HG03039 (cell line): ENCODE results near the gene ABCB11.
"Not testable (repeated sequence)": the region's sequence is repeated elsewhere in the genome, so short reads cannot be mapped to it uniquely, and the experiment has no call there.

Source experiments
- ATAC-seq: cut with Tn5 transposase; IDR thresholded peaks from one replicate; pipeline ENCODE4 v1.9.1; 2021; ENCODE audit warnings: mild to moderate bottlenecking, moderate library complexity; ENCODE audit not compliant: unreplicated experiment

The ABCB11 gene

DNA sequence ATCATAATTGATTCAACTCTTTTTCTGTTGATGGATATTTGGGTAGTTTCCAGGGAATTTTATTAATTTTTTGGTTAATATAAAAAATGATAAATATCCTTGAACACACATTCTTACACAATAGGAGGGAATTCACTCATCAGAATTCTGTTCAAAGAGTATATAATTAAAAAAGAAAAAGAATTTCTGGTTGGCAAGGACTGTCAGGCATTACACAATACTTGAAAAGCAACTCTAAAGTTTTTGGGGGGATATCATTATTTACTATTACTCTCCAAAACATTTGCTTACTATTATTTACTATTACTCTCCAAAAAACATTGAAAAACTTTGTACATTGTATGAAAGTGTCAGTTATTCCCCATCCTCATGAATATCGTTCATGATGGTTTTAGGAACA lies 92.1 kb downstream of the ABCB11 start:
- ATAC-seq, result no peak

DNA sequence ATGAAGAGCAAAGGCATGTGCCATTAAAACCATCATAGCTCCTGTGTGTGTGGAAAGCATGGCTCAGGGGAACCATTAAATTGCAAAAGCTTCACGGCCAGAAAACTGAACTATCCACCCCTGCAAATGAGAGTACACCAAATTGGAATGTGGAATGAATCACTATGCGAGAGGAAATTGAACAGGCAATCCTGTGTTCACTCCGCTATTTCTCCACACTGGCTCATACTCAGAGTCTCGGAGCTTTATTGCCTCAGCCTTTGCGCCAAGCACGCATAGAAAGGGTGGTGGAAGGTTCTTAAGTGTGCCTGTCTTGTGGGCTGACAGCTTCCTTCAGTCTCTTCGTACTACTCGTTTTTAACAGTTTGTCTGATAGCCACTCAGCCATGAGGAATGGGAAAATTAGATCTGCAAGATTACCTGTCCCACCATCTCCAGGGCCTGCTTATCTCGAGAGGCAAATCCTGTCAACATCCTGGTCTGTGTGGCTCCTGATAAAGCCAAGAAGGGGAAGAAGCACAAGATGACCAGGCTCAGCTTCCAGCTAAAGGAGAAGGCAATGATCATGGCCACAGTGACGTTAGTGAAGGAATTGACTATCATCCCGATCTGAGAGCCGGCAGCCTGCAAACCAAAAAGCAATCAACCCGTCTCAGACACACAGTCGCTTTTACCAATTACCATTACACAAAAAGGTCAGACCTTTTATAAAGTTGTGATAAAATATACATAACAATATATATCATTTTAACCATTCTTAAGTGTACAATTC lies 95.1 kb downstream of the ABCB11 start:
- ATAC-seq, result no peak

DNA sequence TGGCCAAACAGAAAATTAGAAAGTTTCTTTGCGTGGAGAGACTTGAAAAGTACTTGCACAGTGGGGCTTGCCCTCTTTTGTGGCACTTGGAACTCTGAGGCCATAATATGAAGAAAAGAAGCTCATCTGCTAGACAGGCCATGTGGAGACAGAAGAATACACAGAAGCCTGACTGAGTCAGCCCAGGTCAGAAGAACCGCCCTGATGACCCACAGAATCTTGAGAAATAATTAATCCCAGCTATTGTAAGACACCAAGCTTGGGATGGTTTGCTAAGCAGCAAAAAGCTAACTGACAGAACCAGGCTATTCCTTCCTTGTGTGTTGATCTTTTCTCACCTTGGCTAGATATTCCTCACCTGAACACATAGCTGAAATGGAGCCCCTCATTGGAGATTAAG lies 96.3 kb downstream of the ABCB11 start:
- ATAC-seq, result no peak

DNA sequence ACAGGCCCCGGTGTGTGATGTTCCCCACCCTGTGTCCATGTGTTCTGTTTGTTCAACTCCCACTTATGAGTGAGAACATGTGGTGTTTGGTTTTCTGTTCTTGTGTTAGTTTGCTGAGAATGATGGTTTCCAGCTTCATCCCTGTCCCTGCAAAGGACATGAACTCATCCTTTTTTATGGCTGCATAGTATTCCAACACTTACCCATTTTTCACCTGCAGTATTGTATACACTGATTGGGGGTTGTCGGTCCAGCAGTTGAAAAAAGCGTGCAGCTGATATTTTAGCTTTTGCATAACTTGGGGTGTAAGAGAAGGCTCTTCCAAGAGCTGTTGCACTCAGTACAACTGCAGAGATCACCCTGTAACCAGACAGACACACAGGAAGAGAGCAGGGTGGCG lies 99.0 kb downstream of the ABCB11 start:
- ATAC-seq, result not testable (repeated sequence)

DNA sequence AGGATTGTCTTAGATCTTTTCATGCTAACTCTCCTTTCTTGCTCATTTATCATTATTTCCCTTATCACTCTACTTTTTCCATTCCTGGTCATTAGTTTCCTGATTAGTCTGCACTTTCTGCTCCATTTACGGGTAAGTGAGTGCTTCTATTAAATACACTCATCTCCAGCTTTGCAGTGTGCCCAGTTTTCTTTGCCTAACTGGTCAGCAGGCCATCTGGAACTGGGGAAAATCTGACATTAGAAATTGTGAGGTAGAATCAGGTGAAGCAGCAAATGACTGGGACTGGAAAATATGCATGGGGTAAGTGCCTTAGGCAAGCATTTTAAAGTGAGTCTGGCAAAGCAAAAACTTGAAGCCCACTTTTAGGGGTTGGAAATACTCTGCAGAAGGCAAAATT lies 100.9 kb downstream of the ABCB11 start:
- no peak for ATAC-seq

DNA sequence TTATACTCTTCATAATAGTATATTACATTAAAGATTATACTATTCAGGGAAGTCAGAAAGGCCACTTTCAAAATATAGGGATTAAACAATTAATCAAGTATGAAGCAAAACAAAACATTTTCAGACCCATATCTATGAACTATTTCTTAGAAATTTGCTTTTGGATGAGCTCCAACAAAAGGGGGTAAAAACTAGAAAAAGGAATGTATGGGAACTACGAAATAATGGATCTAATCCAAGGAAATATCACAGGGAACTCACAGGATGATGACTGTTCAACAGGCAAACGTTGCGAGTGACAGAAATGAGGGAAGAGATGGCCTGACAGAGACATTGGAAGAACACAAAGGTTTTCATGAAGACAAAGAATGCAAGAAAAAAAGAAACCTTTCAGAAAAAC lies 102.1 kb downstream of the ABCB11 start:
- no peak for ATAC-seq

DNA sequence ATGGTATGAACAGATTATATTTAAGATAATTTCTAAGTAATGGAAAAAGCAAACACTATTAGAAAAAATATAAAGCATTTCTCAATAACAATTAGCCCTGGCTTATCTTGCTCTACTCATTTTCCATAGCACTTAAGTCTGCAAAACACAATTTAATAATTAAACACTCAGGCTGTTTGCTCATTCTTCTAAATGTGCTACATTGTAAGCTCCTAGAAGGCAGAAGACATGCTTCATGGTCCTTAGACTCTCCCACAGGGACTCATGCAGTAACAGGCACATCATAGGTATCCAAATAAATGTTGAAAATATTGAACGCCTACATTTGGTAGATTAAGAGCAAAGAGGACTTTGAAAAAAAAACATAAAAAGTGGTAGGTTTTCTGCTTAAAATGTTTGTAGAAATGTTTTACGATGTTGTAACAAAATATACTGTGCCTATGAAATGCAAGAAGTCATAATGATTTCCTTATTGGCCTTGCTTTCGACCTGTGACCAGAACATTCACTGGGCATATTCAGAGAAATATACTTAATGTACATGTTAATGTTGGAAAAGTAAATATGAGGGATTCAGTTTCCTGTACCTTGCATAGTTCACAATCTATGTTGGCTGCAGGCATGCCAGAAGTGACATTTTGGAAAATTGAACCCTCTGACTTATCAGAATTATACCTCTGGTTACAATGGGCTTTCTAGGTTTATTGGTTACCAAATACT lies 102.9 kb downstream of the ABCB11 start:
- ATAC-seq, result no peak

DNA sequence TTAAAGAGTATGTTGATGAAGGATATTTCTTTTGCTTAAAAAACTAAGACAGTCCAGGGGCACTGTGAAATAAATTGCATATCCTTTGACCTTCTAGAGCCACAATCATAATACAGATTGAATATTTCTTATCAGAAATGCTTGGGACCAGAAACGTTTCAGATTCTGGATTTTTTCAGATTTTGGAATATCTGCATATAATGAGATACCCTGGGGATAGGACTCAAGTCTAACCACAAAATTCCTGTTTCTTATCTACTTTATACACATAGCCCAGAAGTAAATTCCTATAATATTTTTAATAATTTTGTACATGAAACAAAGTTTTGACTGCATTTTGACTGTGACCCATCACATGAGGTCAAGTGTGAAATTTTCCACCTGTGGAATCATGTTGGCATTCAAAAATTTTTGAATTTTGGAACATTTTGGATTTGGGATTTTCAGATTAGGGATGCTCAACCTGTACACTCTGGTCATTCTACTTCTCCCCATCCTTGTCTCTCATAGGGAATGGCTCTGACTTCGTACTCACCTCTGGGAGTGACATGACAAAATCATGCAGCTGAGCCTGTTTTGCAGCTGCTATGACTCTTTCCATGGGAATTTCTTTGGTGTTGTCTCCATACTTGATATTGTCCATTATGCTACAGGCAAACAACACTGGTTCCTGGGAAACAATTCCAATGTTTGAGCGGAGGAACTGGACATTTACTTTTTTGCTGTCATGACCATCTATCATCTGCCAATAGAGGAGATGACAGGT lies 104.3 kb downstream of the ABCB11 start:
- no peak for ATAC-seq

DNA sequence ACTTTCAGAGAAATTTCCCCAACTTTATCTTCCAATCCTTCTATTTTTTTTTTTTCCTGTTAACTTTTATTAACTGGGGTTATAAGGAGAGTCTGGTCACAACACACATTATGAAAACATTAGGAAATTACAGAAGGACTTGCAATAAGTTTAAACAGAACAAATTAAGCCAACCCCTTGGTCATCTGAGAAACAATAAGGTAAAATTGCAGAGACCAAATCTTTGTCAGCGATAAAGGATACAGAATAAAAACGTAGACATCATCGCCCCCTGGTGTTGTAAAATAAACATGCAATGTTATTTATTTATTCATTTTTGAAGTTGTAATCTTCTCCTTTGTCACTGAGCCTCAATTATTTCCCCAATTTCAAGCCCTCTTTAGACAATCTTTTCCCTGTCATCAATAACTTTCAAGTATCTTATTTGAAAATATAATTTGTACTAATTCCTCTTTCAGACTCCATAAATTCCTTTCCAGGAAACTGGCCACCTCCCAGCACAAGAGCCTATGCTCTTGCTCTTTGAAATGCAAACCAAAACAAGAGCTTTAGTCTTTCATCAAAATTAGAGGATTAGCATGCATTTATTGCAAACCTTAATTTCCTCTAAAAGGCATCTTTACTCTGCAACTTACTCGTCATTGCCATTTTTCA lies 110.5 kb downstream of the ABCB11 start:
- ATAC-seq, result no peak

DNA sequence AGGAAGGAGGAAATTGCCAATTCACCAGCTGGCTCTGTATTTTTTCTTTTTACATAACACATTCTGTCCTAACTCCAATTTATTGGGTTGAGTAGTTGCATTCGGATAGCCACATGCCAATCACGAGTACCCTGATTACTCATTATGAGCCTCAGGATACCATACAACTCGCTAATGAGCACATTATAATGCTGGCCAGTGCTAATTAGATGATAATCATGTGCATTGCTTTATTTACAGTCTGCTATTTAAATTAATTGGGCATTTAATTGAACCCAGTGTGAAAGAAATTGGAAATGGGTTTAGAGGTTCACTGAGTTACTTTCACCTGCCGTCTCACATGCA lies 114.8 kb downstream of the ABCB11 start:
- ATAC-seq, result no peak

DNA sequence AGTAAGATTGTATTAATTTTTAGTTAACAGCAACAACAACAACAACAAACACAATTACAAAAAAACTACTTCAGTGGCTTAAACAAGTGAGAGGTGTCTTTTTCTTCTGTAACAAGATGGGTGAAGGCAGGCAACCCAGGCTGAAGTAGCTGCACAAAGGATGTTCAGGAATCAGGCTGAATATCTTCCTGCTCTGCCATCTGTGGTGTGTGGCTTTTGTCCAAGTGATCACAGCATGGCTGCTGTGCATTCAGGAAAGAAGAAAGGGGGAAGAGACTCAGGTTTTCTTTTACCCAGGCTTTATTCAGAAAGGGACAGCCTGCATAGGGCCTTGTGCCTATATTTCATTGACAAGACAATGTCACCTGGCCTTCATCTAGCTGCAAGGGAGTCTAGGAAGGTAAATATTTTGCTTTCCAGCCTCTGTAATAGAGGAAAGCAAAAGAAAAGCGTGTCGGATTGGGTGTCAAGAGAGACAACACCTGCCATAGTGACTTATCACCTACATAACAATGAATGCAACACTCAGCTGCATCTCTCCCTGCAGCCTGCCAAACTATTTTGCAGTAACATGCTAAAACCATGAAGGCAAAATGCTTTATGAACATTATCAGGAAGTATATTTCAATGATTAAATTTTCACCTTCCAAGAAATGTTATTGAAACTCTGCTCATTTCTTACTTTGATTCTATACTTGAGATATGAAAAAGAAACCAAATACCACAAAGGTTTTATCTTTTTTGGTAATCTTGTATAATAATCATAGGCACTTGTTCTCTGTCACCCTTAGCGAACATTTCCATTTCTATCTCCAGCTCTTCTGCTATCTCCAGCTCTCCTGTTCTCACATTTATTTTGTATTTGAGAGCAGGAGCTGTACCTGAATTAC lies 115.4 kb downstream of the ABCB11 start:
- ATAC-seq, result no peak

DNA sequence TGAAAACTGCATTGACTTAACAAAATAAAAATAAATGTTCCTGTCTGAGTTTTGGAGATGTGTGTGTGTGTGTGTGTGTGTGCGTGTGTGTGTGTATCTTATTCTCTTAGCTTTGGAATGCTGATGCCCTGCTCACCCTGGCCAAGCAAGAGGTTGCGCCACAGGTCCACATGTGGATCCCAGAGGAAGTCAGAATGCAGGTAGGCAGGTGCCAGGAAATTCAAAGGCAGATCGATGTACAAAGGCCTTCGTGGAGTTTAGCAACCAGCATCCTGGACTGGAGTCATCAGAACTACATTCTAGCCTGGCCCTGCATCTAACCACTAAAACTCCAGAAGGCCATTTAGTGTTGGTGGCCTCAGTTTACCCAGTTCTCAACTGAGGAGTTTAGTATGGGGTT lies 117.6 kb downstream of the ABCB11 start:
- ATAC-seq, result no peak

DNA sequence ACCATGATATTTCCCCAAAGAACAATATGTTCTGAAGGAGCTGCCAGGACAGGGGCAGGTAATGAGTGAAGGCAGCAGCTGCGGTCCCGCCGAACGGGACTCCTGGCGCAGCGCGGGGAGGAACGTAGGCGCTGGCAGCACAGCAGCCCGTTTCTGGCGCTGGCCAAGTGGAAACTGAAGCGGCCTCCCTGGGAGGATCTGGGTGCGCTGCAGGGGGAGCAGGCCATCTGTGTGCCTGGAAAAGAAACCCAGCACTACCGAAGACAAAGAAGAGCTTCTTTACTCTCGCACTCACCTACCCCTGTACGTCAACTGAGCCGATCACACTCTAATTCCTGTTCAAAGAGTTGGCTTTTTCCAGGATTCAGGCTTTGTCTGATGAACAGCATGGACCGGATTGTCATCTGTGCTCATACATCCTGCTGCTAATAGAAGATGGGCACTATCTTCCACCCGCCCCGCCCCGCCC lies 118.2 kb downstream of the ABCB11 start:
- ATAC-seq, result no peak

DNA sequence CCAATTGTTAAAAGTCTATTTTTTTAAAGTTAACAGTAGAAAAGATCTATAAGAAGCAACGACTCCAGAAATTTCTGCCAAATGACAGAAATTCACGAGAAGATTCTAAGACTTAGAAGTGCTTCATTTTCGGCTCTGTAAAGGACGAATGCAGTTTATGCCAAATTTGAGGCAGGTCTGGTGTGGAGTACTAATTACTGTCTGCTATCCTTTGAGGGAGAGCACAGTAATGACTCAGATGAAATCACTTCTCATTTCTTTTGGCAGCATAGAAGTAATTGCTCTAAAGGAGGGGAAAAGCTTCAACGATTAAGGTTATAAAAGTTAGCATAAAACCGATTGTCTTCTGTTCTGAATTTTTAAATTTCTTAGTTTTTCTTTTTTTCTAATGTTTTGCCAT lies 118.7 kb downstream of the ABCB11 start:
- no peak for ATAC-seq

DNA sequence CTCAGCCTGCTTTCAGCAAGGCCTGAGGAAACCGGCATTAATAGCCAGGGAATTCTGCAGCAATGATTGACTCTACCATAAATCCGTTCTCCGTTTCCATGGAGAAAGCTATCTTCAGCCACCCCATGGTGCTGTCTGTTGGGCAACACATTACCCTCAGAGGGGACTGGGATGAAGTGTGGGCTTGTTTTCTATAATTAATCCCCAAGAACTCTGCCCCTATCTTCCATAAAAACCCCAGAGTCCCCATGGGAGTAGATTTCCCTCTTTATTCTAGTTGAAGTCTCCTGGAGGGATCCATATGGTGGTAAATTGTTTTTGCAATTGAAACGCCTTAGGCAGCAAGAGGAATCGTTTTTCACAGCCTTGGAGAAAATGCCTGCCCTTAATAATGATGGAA lies 120.8 kb downstream of the ABCB11 start:
- ATAC-seq, result no peak

DNA sequence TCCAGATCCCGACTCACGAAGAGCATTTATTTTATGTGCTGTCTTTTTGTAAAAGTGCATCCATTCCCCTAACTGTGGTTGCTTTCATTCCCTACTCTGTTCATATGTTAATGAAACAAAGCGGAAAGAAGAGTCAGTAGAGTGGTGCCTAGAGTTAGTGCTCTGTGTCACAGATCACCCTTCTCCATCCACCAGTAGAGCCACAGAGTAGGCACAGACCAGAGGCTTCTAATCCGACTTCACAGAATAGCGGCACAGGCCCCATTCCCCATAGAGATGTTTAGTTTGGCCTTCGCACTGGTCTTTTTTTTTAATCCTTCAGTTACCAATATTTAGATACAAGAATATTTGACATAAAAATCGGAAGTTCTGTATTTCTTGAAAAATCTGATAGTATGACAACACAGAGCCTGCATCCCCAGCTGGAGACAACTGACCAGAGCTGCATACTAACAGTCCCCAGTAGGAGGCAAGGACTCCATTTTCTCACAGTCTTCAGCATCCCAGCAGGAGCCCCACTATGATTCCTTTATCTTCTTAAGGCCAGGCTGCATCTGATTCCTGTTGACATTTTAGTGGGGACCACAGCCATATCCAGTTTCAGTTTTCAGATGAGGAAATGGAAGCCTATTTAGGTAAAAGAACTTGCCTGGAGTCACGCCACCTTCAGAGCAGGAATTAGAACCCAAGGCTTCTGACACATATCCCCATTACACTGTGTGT lies 123.0 kb downstream of the ABCB11 start:
- ATAC-seq, result no peak

DNA sequence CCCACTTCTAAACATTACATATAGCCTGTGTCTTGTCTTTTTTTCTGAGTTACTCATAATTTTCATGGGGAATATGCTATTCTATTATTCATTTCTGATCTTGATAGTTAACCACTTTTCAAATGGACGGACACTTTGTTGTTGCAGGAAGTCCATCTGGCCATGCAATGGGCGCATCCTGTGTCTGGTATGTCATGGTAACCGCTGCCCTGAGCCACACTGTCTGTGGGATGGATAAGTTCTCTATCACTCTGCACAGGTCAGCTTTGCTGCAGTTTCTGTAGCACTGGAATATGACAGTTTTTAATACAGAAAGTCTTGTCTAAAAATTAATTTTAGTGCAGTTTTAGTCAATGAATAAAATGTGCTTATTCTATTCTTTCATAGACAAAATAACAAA lies 126.8 kb downstream of the ABCB11 start:
- no peak for ATAC-seq

DNA sequence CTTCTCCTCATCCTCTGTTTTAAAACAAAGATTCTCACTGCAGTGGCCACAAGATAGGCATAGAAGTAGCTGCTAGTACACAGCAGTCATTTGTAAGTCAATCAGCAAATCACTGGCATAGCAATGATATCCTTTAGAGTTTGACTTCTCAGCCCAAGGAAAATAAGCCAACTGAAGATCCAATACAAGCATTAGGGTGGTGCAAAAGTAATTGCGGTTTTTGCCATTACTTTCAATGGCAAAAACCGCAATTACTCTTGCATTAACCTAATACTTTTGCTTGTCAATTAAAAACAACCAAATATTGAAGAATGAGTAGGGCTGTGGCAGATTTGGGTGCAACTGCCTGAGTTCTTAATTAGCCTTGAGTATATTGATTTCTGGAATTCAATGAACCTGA lies 127.2 kb downstream of the ABCB11 start:
- no peak for ATAC-seq

DNA sequence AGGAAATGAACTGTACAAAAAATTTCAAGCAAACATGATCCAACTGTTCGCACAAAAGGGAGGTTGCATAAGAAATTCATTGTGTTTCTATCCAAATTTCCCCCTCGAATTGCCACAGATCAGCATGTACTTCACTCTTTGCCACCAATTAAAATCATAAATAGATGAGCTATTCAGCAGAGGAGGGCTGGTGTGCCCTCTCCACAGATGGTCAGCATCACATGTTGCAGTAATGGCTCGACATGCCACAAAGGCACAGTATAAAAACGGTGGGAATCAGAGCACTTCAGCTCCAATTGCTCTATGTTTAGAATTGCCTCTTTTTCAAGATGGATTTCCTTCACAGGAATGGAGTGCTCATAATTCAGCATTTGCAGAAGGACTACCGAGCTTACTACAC lies 130.1 kb downstream of the ABCB11 start, which contains the start of gene G6PC2:
G6PC2 (plus strand) TSS at position 289 of the 400 bp plus-strand sequence; CDS start at position 330, 41 bp downstream.
- ATAC-seq, result no peak

DNA sequence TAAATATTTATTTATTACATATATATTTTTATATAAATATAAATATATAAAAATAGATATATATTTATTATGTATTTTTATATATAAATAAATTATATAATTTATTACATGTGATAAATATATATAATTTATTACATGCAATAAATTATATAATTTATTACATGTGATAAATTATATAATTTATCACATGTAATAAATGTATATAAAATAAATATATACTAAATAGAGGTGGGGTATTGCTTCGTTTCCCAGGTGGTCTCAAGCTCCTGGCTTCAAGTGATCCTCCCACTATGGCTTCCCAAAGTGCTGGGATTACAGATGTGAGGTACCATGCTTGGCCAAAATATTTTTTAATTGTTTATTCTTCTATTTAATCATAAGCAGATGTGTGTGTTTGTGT lies 133.7 kb downstream of the ABCB11 start:
- ATAC-seq, result no peak
